ENCODE data around the gene NPTN.

- TF ChIP-seq EP300 (IDR thresholded peaks at IDR 0.05) (no peak), CTCF (IDR thresholded peaks at IDR 0.05) (no peak), POLR2AphosphoS5 (IDR thresholded peaks at IDR 0.05) (no peak), POLR2A (IDR thresholded peaks at IDR 0.05) (no peak)
Observed at GRCh38 chr15:73650416-73651126, 17.4 kb upstream of the NPTN start.
